Neural crest cell (in vitro differentiated cells): ENCODE data around the gene SMAD3. TPM values are rescaled to one million over a fixed set of nuclear protein-coding genes. Genes with fewer than 3 reads are reported as not detected.

Source experiments
- DNase-seq: peaks from one replicate; pipeline ENCODE4 v3.0.0; 2021; ENCODE audit warnings: low read depth, mixed read lengths, low spot score
- H3K27ac Mint-ChIP-seq: one replicate; pipeline ENCODE4 v1.8.0; 2021; ENCODE audit warnings: mild to moderate bottlenecking, mixed read lengths; ENCODE audit not compliant: unreplicated experiment
- H3K27me3 Mint-ChIP-seq: 2 replicates; pipeline ENCODE4 v1.8.0; 2021; ENCODE audit warnings: low read depth, mild to moderate bottlenecking, mixed read lengths
- H3K36me3 Mint-ChIP-seq: 2 replicates; pipeline ENCODE4 v1.8.0; 2021; ENCODE audit warnings: low read depth, mild to moderate bottlenecking, mixed read lengths
- H3K4me1 Mint-ChIP-seq: 2 replicates; pipeline ENCODE4 v1.8.0; 2021; ENCODE audit warnings: mixed read lengths
- H3K4me3 Mint-ChIP-seq: one replicate; pipeline ENCODE4 v1.8.0; 2021; ENCODE audit warnings: mild to moderate bottlenecking, mixed read lengths
- H3K9me3 Mint-ChIP-seq: 2 replicates; pipeline ENCODE4 v1.8.0; 2021; ENCODE audit warnings: mixed read lengths
- CTCF ChIP-seq: fragments of 200-600 bp; sonication (generic); conservative IDR thresholded peaks from 2 replicates; pipeline ENCODE4 v1.5.0; 2021; ENCODE audit warnings: antibody characterized with exemption, mild to moderate bottlenecking
- total RNA-seq: library from RNA; stranded (reverse); gene quantifications from 2 replicates; pipeline ENCODE4 v1.2.1, GENCODE V29; 2021

The SMAD3 gene
- total RNA-seq, 1 donor from 2014 or later = 39.5 TPM

GRCh38 chr15:67208396-67208795 is 143.0 kb downstream of the SMAD3 start:
- Mint-ChIP-seq H3K27me3 (no peaks in the 10 kb centered on the region), H3K9me3 (no peaks in the 10 kb centered on the region), H3K27ac (no peak overlapping the region), H3K4me1 (no peaks in the 10 kb centered on the region), H3K4me3 (no peak overlapping the region), H3K36me3 (peaks cover 14% of the 10 kb centered on the region)
- no peak for TF ChIP-seq CTCF
- DNase-seq = no peak

DNA sequence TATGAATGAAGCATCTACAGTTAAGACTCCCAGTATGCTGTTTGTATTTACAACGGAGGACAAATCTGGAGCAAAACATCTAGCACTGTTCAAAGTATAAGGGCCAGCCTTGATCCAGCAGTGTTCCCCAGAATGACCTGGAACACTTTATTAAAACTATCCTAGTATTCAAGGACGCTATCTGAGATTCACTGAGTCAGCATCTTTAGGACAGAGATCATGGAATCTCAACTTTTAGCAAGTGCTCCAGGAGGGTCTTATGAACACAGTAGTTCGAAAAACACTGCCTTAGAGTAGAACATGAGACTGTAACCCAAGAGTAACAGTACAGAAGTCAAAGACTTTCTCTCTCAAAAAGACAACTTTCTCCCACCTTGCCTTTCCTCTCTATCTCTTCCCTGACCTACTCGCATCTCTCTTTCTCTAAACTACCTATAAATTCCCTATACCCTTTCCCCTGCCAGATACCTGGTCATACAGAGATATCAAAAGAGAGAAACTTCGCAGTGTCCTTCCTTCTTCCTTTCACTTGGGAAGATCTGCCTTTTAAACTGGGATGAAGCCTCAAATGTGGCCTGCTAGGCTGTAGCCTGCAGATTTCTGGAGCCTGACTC is 145.3 kb downstream of the SMAD3 start:
- Mint-ChIP-seq H3K9me3 (no peaks in the 10 kb centered on the region), H3K36me3 (peaks cover 11% of the 10 kb centered on the region), H3K27ac (peak overlapping the region; percentile 45), H3K4me1 (no peaks in the 10 kb centered on the region), H3K4me3 (no peak overlapping the region), H3K27me3 (no peaks in the 10 kb centered on the region)
- no peak for DNase-seq
- TF ChIP-seq CTCF = no peak

DNA sequence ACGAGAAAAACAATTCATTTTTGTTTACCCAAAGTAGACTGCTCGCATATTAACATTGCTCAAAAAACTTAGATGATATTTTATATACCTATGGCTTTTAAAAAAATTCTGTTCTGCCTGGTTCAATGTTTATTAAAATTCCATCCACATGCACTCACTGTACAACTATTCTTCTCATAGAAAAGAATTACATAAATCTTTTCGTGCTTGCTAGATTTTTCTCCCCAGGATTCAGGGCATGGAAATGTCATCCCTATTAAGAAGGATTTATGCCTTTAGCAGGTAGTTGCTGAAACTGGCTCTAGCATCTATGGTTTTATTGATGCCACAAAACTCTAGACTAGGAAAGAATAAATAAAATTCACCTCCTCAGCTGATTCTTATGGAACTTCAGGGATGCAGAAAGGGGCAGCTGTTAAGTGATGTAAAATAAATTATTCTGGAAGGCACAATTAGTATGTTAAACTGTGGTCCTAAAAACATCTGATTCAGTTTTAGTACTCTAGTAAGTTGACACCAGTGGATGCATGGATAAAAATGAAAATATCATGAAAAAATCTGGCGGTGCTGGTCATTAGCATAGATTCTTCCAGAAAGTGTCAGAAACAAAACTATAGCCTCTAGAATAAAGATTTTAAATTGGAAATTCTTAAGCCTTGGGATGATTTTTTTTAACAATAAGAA is 147.4 kb downstream of the SMAD3 start:
- no peak for TF ChIP-seq CTCF
- Mint-ChIP-seq H3K27ac (no peak overlapping the region), H3K36me3 (peaks cover 9% of the 10 kb centered on the region), H3K4me3 (no peak overlapping the region), H3K4me1 (no peaks in the 10 kb centered on the region), H3K9me3 (no peaks in the 10 kb centered on the region), H3K27me3 (no peaks in the 10 kb centered on the region)
- DNase-seq = no peak

GRCh38 chr15:67215102-67215501 is 149.7 kb downstream of the SMAD3 start:
- no peak for DNase-seq
- no peak for TF ChIP-seq CTCF
- Mint-ChIP-seq H3K4me1 (no peaks in the 10 kb centered on the region), H3K27me3 (no peaks in the 10 kb centered on the region), H3K9me3 (no peaks in the 10 kb centered on the region), H3K4me3 (no peak overlapping the region), H3K36me3 (peaks cover 11% of the 10 kb centered on the region), H3K27ac (no peak overlapping the region)

DNA sequence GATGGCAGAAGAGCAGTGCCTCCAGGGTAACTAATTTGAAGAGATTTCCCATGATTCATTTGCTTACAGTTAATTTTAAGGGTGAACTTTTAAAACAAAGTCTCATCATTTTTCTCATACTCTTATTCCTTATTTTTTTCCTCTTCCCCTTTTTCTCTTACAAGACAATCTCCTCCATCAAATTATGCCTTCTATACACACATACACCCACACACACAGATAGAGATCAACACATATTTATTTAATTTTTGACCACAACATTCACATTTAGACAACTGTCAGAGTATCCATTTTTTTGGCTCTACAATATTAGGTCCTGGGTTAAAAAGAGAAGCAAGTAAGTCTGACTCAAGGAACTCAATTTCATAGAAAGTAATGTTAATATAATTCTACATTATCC is 151.5 kb downstream of the SMAD3 start:
- no peak for TF ChIP-seq CTCF
- Mint-ChIP-seq H3K4me1 (no peaks in the 10 kb centered on the region), H3K36me3 (peaks cover 8% of the 10 kb centered on the region), H3K4me3 (no peak overlapping the region), H3K27me3 (no peaks in the 10 kb centered on the region), H3K9me3 (no peaks in the 10 kb centered on the region), H3K27ac (no peak overlapping the region)
- DNase-seq = no peak
